ENCODE results near the gene TDRD3. TPM values are rescaled to one million over a fixed set of nuclear protein-coding genes. Genes with fewer than 3 reads are reported as not detected.
A peak's percentile ranks its signal among the peaks of the same experiment; 100 is the strongest.

The TDRD3 gene
- total and polyA plus RNA-seq, 2 experiments from 2014 or later = 13.1 to 13.3 TPM

DNA sequence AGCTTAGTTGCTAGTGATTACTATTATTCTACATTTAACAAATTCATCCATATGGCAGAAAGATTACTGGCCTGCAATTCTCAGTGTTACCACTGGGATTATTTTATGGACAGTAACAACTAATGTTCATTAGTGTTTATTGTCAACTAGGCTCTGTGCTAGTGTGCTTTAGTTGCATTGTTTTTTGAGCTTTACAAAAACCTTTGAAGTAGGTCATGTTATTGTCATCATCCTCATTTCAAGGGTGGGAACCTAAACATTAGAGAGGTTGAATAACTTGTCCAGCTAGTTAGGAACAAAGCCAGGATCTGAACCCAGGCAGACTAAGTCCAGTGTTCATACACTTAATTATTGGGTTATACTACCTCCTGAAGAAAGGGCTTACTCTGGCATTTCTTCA lies 27.8 kb upstream of the TDRD3 start:
- Histone ChIP-seq H3K27me3 (ENCODE audit: insufficient read depth) (no peaks in the 10 kb centered on the region), H3K27ac (ENCODE audit: low read depth) (no peak overlapping the region), H3K9me2 (ENCODE audit: insufficient read depth) (no peaks in the 10 kb centered on the region), H3F3A (replicated peaks; ENCODE audit: low read depth) (no peaks in the 10 kb centered on the region), H3K79me2 (replicated peaks; ENCODE audit: insufficient read depth) (no peaks in the 10 kb centered on the region), H3K36me3 (ENCODE audit: insufficient read depth) (no peaks in the 10 kb centered on the region), H3K4me3 (no peak overlapping the region), H4K20me1 (replicated peaks; ENCODE audit: insufficient read depth) (no peaks in the 10 kb centered on the region), H3K4me2 (no peak overlapping the region), H2AFZ (no peak overlapping the region), H3K4me1 (ENCODE audit: insufficient read depth) (no peaks in the 10 kb centered on the region)
- H3K27me3 Mint-ChIP-seq (ENCODE audit: insufficient read depth, low read depth, poor library complexity) = no peaks in the 10 kb centered on the region
- DNase-seq (ENCODE audit: low spot score) (peak; percentile 24), ATAC-seq (no peak)
- TF ChIP-seq ZNF331 (CRISPR knock-in tag; IDR thresholded peaks at IDR 0.05; ENCODE audit: low read depth) (no peak), CTCF (conservative IDR thresholded peaks at IDR 0.05; ENCODE audit: low read depth in 2 of 2) (peak in 1 of 2 experiments; percentile 53; a peak in 2 of 4 replicates)
- no peaks in the 10 kb centered on the region for H3K36me3 Mint-ChIP-seq (ENCODE audit: low read depth)
- H3K27ac Mint-ChIP-seq = no peak overlapping the region
- H3K4me1 Mint-ChIP-seq = no peaks in the 10 kb centered on the region
- H3K9me3 Mint-ChIP-seq = no peaks in the 10 kb centered on the region
- no peak overlapping the region for H3K4me3 Mint-ChIP-seq

- TF ChIP-seq, protein P1, sequence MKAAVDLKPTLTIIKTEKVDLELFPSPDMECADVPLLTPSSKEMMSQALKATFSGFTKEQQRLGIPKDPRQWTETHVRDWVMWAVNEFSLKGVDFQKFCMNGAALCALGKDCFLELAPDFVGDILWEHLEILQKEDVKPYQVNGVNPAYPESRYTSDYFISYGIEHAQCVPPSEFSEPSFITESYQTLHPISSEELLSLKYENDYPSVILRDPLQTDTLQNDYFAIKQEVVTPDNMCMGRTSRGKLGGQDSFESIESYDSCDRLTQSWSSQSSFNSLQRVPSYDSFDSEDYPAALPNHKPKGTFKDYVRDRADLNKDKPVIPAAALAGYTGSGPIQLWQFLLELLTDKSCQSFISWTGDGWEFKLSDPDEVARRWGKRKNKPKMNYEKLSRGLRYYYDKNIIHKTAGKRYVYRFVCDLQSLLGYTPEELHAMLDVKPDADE (IDR thresholded peaks at IDR 0.05) = no peak
- TF ChIP-seq ZNF114 (CRISPR knock-in tag; IDR thresholded peaks at IDR 0.05) (no peak), POLR2AphosphoS5 (IDR thresholded peaks at IDR 0.05; ENCODE audit: low read depth) (no peak), ZNF331 (CRISPR knock-in tag; IDR thresholded peaks at IDR 0.05; ENCODE audit: low read depth) (no peak), STAT1 (IDR thresholded peaks at IDR 0.05; ENCODE audit: unreplicated experiment) (no peak), CREB1 (CRISPR knock-in tag; IDR thresholded peaks at IDR 0.05; ENCODE audit: low read depth) (no peak)
- TF ChIP-seq, protein P2, sequence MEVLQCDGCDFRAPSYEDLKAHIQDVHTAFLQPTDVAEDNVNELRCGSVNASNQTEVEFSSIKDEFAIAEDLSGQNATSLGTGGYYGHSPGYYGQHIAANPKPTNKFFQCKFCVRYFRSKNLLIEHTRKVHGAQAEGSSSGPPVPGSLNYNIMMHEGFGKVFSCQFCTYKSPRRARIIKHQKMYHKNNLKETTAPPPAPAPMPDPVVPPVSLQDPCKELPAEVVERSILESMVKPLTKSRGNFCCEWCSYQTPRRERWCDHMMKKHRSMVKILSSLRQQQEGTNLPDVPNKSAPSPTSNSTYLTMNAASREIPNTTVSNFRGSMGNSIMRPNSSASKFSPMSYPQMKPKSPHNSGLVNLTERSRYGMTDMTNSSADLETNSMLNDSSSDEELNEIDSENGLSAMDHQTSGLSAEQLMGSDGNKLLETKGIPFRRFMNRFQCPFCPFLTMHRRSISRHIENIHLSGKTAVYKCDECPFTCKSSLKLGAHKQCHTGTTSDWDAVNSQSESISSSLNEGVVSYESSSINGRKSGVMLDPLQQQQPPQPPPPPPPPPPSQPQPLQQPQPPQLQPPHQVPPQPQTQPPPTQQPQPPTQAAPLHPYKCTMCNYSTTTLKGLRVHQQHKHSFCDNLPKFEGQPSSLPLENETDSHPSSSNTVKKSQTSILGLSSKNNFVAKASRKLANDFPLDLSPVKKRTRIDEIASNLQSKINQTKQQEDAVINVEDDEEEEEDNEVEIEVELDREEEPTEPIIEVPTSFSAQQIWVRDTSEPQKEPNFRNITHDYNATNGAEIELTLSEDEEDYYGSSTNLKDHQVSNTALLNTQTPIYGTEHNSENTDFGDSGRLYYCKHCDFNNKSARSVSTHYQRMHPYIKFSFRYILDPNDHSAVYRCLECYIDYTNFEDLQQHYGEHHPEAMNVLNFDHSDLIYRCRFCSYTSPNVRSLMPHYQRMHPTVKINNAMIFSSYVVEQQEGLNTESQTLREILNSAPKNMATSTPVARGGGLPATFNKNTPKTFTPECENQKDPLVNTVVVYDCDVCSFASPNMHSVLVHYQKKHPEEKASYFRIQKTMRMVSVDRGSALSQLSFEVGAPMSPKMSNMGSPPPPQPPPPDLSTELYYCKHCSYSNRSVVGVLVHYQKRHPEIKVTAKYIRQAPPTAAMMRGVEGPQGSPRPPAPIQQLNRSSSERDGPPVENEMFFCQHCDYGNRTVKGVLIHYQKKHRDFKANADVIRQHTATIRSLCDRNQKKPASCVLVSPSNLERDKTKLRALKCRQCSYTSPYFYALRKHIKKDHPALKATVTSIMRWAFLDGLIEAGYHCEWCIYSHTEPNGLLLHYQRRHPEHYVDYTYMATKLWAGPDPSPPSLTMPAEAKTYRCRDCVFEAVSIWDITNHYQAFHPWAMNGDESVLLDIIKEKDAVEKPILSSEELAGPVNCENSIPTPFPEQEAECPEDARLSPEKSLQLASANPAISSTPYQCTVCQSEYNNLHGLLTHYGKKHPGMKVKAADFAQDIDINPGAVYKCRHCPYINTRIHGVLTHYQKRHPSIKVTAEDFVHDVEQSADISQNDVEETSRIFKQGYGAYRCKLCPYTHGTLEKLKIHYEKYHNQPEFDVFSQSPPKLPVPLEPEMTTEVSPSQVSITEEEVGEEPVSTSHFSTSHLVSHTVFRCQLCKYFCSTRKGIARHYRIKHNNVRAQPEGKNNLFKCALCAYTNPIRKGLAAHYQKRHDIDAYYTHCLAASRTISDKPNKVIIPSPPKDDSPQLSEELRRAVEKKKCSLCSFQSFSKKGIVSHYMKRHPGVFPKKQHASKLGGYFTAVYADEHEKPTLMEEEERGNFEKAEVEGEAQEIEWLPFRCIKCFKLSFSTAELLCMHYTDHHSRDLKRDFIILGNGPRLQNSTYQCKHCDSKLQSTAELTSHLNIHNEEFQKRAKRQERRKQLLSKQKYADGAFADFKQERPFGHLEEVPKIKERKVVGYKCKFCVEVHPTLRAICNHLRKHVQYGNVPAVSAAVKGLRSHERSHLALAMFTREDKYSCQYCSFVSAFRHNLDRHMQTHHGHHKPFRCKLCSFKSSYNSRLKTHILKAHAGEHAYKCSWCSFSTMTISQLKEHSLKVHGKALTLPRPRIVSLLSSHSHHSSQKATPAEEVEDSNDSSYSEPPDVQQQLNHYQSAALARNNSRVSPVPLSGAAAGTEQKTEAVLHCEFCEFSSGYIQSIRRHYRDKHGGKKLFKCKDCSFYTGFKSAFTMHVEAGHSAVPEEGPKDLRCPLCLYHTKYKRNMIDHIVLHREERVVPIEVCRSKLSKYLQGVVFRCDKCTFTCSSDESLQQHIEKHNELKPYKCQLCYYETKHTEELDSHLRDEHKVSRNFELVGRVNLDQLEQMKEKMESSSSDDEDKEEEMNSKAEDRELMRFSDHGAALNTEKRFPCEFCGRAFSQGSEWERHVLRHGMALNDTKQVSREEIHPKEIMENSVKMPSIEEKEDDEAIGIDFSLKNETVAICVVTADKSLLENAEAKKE (CRISPR knock-in tag; IDR thresholded peaks at IDR 0.05) = no peak
- no peaks in the 10 kb centered on the region for H3K9me3 Mint-ChIP-seq
- H3K27me3 Mint-ChIP-seq (ENCODE audit: insufficient read depth, low read depth, poor library complexity) = no peaks in the 10 kb centered on the region
- Histone ChIP-seq H3K79me2 (replicated peaks; ENCODE audit: insufficient read depth) (no peaks in the 10 kb centered on the region), H2AFZ (no peak overlapping the region), H3K27me3 (ENCODE audit: insufficient read depth) (no peaks in the 10 kb centered on the region), H3K4me2 (no peak overlapping the region), H3K4me3 (no peak overlapping the region), H3F3A (replicated peaks; ENCODE audit: low read depth) (no peaks in the 10 kb centered on the region), H3K9me2 (ENCODE audit: insufficient read depth) (no peaks in the 10 kb centered on the region), H3K36me3 (ENCODE audit: insufficient read depth) (no peaks in the 10 kb centered on the region), H3K27ac (ENCODE audit: low read depth) (no peak overlapping the region), H3K4me1 (ENCODE audit: insufficient read depth) (no peaks in the 10 kb centered on the region), H4K20me1 (replicated peaks; ENCODE audit: insufficient read depth) (no peaks in the 10 kb centered on the region)
- H3K27ac Mint-ChIP-seq = no peak overlapping the region
- H3K4me3 Mint-ChIP-seq = no peak overlapping the region
- H3K36me3 Mint-ChIP-seq (ENCODE audit: low read depth) = no peaks in the 10 kb centered on the region
- DNase-seq (ENCODE audit: low spot score) = no peak
- H3K4me1 Mint-ChIP-seq = no peaks in the 10 kb centered on the region
- ATAC-seq = no peak
Observed at GRCh38 chr13:60370343-60370742, 26.7 kb upstream of the TDRD3 start.

Data from GM23338 (cell line).